H1 (cell line): ENCODE results near the gene LFNG. TPM values are rescaled to one million over a fixed set of nuclear protein-coding genes. Genes with fewer than 3 reads are reported as not detected.

Source experiments
- CTCF ChIA-PET: fragments of 300-600 bp; sonication (Branson Sonifier 250); formaldehyde crosslinking; loops from one replicate; lab custom pipeline; 2021; ENCODE audit not compliant: partially characterized antibody; lab: Charles Lee
- POLR2A ChIA-PET: fragments of 300-600 bp; sonication (Branson Sonifier 250); formaldehyde crosslinking; loops from one replicate; lab custom pipeline; 2021; ENCODE audit warnings: inconsistent platforms; ENCODE audit not compliant: partially characterized antibody; lab: Charles Lee
- DNase-seq, 2 experiments: peaks; one replicate each; pipeline versions ENCODE4 v3.0.0 to v3.0.0-alpha.2; 2010 to 2022; ENCODE audit warnings: low spot score in 2 of 2, low read depth in 1 of 2, mixed read lengths in 1 of 2
- FAIRE-seq: peaks from 2 replicates; lab custom pipeline; 2011; peaks lifted over from hg19 to GRCh38; lab: Jason Lieb, UNC
- H2AFZ ChIP-seq: 2 replicates; pipeline ENCODE4 v1.8.1; 2012; ENCODE audit warnings: low read length, inconsistent platforms
- H2AK5ac ChIP-seq: 2 replicates; pipeline ENCODE4 v1.6.1; 2013; ENCODE audit warnings: low read depth, low read length
- H2BK120ac ChIP-seq: replicated peaks from 2 replicates; pipeline ENCODE3; 2013; ENCODE audit warnings: low read depth, low read length, inconsistent platforms
- H2BK12ac ChIP-seq: 2 replicates; pipeline ENCODE4 v1.6.1; 2013; ENCODE audit warnings: low read depth, low read length
- H2BK15ac ChIP-seq: 2 replicates; pipeline ENCODE4 v1.6.1; 2013; ENCODE audit warnings: low read length
- H2BK20ac ChIP-seq: 2 replicates; pipeline ENCODE4 v1.6.1; 2013; ENCODE audit warnings: low read length
- H2BK5ac ChIP-seq: 2 replicates; pipeline ENCODE4 v1.6.1; 2013; ENCODE audit warnings: low read depth, low read length
- H3K14ac ChIP-seq: 2 replicates; pipeline ENCODE4 v1.6.1; 2013; ENCODE audit warnings: inconsistent platforms; ENCODE audit not compliant: insufficient read length
- H3K18ac ChIP-seq: 2 replicates; pipeline ENCODE4 v1.6.1; 2013; ENCODE audit warnings: low read length; ENCODE audit errors: extremely low read depth
- H3K23ac ChIP-seq: 2 replicates; pipeline ENCODE4 v1.6.1; 2013; ENCODE audit warnings: inconsistent platforms; ENCODE audit not compliant: insufficient read length
- H3K23me2 ChIP-seq: 2 replicates; pipeline ENCODE4 v1.6.1; 2013; ENCODE audit warnings: low read depth, low read length
- H3K27ac ChIP-seq: 2 replicates; pipeline ENCODE4 v1.6.1; 2011; ENCODE audit warnings: low read depth, low read length, inconsistent platforms
- H3K27me3 ChIP-seq, 4 experiments: replicated peaks in 1 of 4; 1 replicate in 1 of 4; 2 replicates in 3 of 4; pipeline versions ENCODE4 v1.6.1 to v1.8.1; 2011 to 2013; ENCODE audit warnings: low read length in 3 of 4, mild to moderate bottlenecking in 3 of 4, inconsistent platforms in 2 of 4, mixed read lengths in 2 of 4, moderate library complexity in 1 of 4; ENCODE audit not compliant: control insufficient read depth in 3 of 4, insufficient read depth in 3 of 4; ENCODE audit errors: extremely low read depth in 1 of 4
- H3K36me3 ChIP-seq, 4 experiments: 2 replicates each; pipeline versions ENCODE4 v1.6.1 to v1.8.1; 2011 to 2013; ENCODE audit warnings: mild to moderate bottlenecking in 4 of 4, low read length in 3 of 4, moderate library complexity in 2 of 4, control low read depth in 1 of 4, inconsistent platforms in 1 of 4; ENCODE audit not compliant: insufficient read depth in 4 of 4, control insufficient read depth in 2 of 4
- H3K4ac ChIP-seq: replicated peaks from 2 replicates; pipeline ENCODE3; 2013; ENCODE audit warnings: low read length, low read depth, mixed read lengths, inconsistent platforms; ENCODE audit not compliant: insufficient read length
- H3K4me1 ChIP-seq, 4 experiments: replicated peaks in 1 of 4; 1 replicate in 1 of 4; 2 replicates in 3 of 4; pipeline versions ENCODE4 v1.6.1 to v1.8.1; 2011 to 2013; ENCODE audit warnings: low read length in 3 of 4, inconsistent platforms in 2 of 4, mixed read lengths in 1 of 4; ENCODE audit not compliant: insufficient read depth in 4 of 4, control insufficient read depth in 3 of 4
- H3K4me2 ChIP-seq, 2 experiments: 2 replicates each; pipeline versions ENCODE4 v1.6.1 to v1.8.1; 2011 to 2013; ENCODE audit warnings: low read depth in 2 of 2, low read length in 2 of 2, control low read depth in 1 of 2, inconsistent platforms in 1 of 2, mild to moderate bottlenecking in 1 of 2; ENCODE audit not compliant: insufficient read depth in 1 of 2
- H3K4me3 ChIP-seq, 4 experiments: fragments of 200-600, 300-600 bp in 1 of 4; sonication (generic), shearing (Covaris generic), sonication (Bioruptor Twin) in 1 of 4; 2 replicates each; pipeline versions ENCODE4 v1.5.1 to v1.8.1; 2011 to 2016; ENCODE audit warnings: low read length in 4 of 4, low read depth in 3 of 4, control low read depth in 2 of 4, inconsistent platforms in 2 of 4, mild to moderate bottlenecking in 2 of 4, mixed read lengths in 1 of 4, moderate library complexity in 1 of 4; ENCODE audit not compliant: insufficient read depth in 2 of 4; ENCODE audit errors: extremely low read depth in 1 of 4
- H3K56ac ChIP-seq: replicated peaks from 2 replicates; pipeline ENCODE3; 2013; ENCODE audit warnings: low read depth, mild to moderate bottlenecking, mixed read lengths, low read length, inconsistent platforms; ENCODE audit not compliant: insufficient read length
- H3K79me1 ChIP-seq: 2 replicates; pipeline ENCODE4 v1.6.1; 2013; ENCODE audit warnings: low read depth, low read length, control low read depth
- H3K79me2 ChIP-seq, 2 experiments: 2 replicates each; pipeline versions ENCODE4 v1.6.1 to v1.8.1; 2012 to 2013; ENCODE audit warnings: low read length in 2 of 2, mild to moderate bottlenecking in 2 of 2, inconsistent platforms in 1 of 2; ENCODE audit not compliant: insufficient read depth in 2 of 2, control insufficient read depth in 1 of 2
- H3K9ac ChIP-seq, 4 experiments: replicated peaks in 1 of 4; 1 replicate in 1 of 4; 2 replicates in 3 of 4; pipeline versions ENCODE4 v1.6.1 to v1.8.1; 2011 to 2013; ENCODE audit warnings: low read depth in 3 of 4, low read length in 3 of 4, control low read depth in 2 of 4, mild to moderate bottlenecking in 2 of 4, moderate library complexity in 2 of 4, inconsistent platforms in 1 of 4; ENCODE audit errors: extremely low read depth in 1 of 4
- H3K9me3 ChIP-seq, 2 experiments: 2 replicates each; pipeline versions ENCODE4 v1.6.1 to v1.8.1; 2012 to 2013; ENCODE audit warnings: mild to moderate bottlenecking in 2 of 2, moderate library complexity in 2 of 2, control low read depth in 1 of 2, inconsistent platforms in 1 of 2, low read depth in 1 of 2, low read length in 1 of 2, mixed read lengths in 1 of 2; ENCODE audit not compliant: insufficient read depth in 2 of 2
- H4K20me1 ChIP-seq, 2 experiments: replicated peaks in 1 of 2; 2 replicates each; pipeline versions ENCODE3 to v1.8.1; 2011 to 2013; ENCODE audit warnings: inconsistent platforms in 2 of 2, low read length in 2 of 2, mild to moderate bottlenecking in 1 of 2; ENCODE audit not compliant: insufficient read depth in 2 of 2, control insufficient read depth in 1 of 2
- H4K5ac ChIP-seq: 2 replicates; pipeline ENCODE4 v1.6.1; 2013; ENCODE audit warnings: low read length, low read depth, mixed read lengths, inconsistent platforms; ENCODE audit not compliant: insufficient read length
- H4K8ac ChIP-seq: 2 replicates; pipeline ENCODE4 v1.8.0; 2013; ENCODE audit warnings: mild to moderate bottlenecking, moderate library complexity, low read length, inconsistent platforms; ENCODE audit not compliant: insufficient read depth; ENCODE audit errors: extremely low read depth
- H4K91ac ChIP-seq: replicated peaks from 2 replicates; pipeline ENCODE3; 2013; ENCODE audit warnings: low read length, mixed read lengths, inconsistent platforms; ENCODE audit not compliant: insufficient read length
- ASH2L ChIP-seq: fragments of 200-600, 300-600 bp; sonication (generic); IDR thresholded peaks from one replicate; pipeline ENCODE4 v1.7.1; 2017; ENCODE audit warnings: low read length
- BCL11A ChIP-seq, 2 experiments: IDR thresholded peaks; one replicate each; pipeline ENCODE4 v1.6.1; 2011; ENCODE audit warnings: low read depth in 2 of 2, low read length in 2 of 2, mild to moderate bottlenecking in 2 of 2
- CTBP2 ChIP-seq: IDR thresholded peaks from 2 replicates; pipeline ENCODE4 v1.7.0; 2011; ENCODE audit warnings: borderline replicate concordance, mild to moderate bottlenecking, moderate library complexity, mixed read lengths, low read length; ENCODE audit not compliant: insufficient read depth, insufficient read length
- FOSL1 ChIP-seq: IDR thresholded peaks from 2 replicates; pipeline ENCODE4 v1.6.1; 2011; ENCODE audit warnings: mild to moderate bottlenecking, low read depth, low read length, moderate library complexity; ENCODE audit not compliant: insufficient read depth
- MAFK ChIP-seq: IDR thresholded peaks from 2 replicates; pipeline ENCODE4 v1.6.1; 2012; ENCODE audit warnings: low read depth, mild to moderate bottlenecking, improper control_type of control experiment, low read length
- NRF1 ChIP-seq: IDR thresholded peaks from 2 replicates; pipeline ENCODE4 v1.6.1; 2011; ENCODE audit warnings: mild to moderate bottlenecking, low read depth, low read length, improper control_type of control experiment
- RAD21 ChIP-seq, 2 experiments: IDR thresholded peaks in 1 of 2; conservative IDR thresholded peaks in 1 of 2; 2 replicates each; pipeline ENCODE4 v1.6.1; 2011; ENCODE audit warnings: low read depth in 2 of 2, low read length in 2 of 2, improper control_type of control experiment in 1 of 2, inconsistent platforms in 1 of 2, mild to moderate bottlenecking in 1 of 2, moderate library complexity in 1 of 2
- RNF2 ChIP-seq: fragments of 200-900, 300-1000 bp; sonication (generic); IDR thresholded peaks from 2 replicates; pipeline ENCODE4 v1.7.1; 2016; ENCODE audit warnings: borderline replicate concordance, low read depth, mild to moderate bottlenecking, antibody characterized with exemption, low read length; ENCODE audit not compliant: poor library complexity, severe bottlenecking; ENCODE audit errors: missing control alignments
- SRF ChIP-seq: IDR thresholded peaks from 2 replicates; pipeline ENCODE4 v1.6.1; 2011; ENCODE audit warnings: mild to moderate bottlenecking, low read depth, low read length, moderate library complexity
- WGBS, 2 experiments: shearing (Covaris generic) in 1 of 2; methylation state at CpG; one replicate each; pipeline versions ENCODE4 v1.1.6 to v1.1.7; 2013 to 2015; ENCODE audit warnings: low lambda C conversion rate in 2 of 2, mixed read lengths in 2 of 2, inconsistent platforms in 1 of 2, low coverage in 1 of 2, missing lambda C conversion rate in 1 of 2; ENCODE audit not compliant: insufficient replicate concordance in 2 of 2, insufficient coverage in 1 of 2, insufficient read length in 1 of 2; ENCODE audit errors: extremely low coverage in 1 of 2, missing lambda C conversion rate in 1 of 2; 5-methylcytosine and 5-hydroxymethylcytosine counted together
- polyA plus RNA-seq, 7 experiments: library from polyadenylated mRNA; depleted of rRNA in 3 of 7; stranded (reverse) in 5 of 7; unstranded in 2 of 7; fragments of >200 nt in 5 of 7; fragments of 200-250 nt in 2 of 7; gene quantifications; 1 replicate in 5 of 7; 2 replicates in 1 of 7; 4 replicates in 1 of 7; pipeline versions ENCODE4 v1.2.1 to v1.2.3, GENCODE V29; 2011 to 2013; ENCODE audit warnings: missing spikeins in 2 of 7, mixed read lengths in 2 of 7
- total RNA-seq: library from RNA; stranded (reverse); fragmentation: NEBNext Ultra II Directional; extraction: Animal tissue kit (Norgen Biotek cat#: 25700); gene quantifications from 2 replicates; pipeline ENCODE4 v1.2.1, GENCODE V29; 2021
- TF ChIP-seq, protein P1 (sequence below), 3 experiments: IDR thresholded peaks; 1 replicate in 2 of 3; 2 replicates in 1 of 3; pipeline versions ENCODE4 v1.5.1 to v1.6.1; 2011; ENCODE audit warnings: low read length in 3 of 3, mild to moderate bottlenecking in 3 of 3, inconsistent platforms in 2 of 3, low read depth in 1 of 3, moderate library complexity in 1 of 3; ENCODE audit not compliant: insufficient read depth in 1 of 3; ENCODE audit errors: control extremely low read depth in 1 of 3

LFNG gene
- total and polyA plus RNA-seq, 2 of the 8 experiments (the other 6 are each of a cell fraction or from before 2014, with no cell fraction given) = 31.6 to 35.6 TPM

DNA sequence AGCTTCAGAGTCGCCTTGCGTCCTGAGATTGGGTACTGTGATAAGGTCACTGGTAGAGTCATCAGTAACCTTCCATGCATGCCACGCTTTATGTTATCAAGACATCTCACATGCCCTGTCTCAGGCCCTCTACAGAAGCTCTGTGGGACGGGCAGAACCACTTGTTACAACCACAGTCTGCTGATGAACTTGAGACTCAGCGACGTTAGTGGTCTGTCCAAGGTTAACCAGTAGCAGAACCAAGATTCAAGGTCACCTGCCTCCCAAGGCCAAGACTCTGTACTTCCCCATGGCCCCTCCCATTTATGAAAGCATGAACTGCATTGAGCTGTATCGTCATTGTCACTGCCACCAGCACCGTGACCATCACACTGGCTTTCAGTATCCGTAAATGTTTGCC, 54.2 kb downstream of the LFNG start:
- no peak overlapping the region for H2BK5ac ChIP-seq
- H3K56ac ChIP-seq = no peak overlapping the region
- no peak for FAIRE-seq
- H3K4me2 ChIP-seq = no peak overlapping the region
- no peak overlapping the region for H3K4ac ChIP-seq
- no peak overlapping the region for H2BK12ac ChIP-seq
- no peaks in the 10 kb centered on the region for H3K79me2 ChIP-seq
- no peak overlapping the region for H4K5ac ChIP-seq
- H3K14ac ChIP-seq = no peak overlapping the region
- no peak overlapping the region for H2BK15ac ChIP-seq
- H3K36me3 ChIP-seq = no peaks in the 10 kb centered on the region
- H2BK20ac ChIP-seq = no peak overlapping the region
- no peak overlapping the region for H3K23ac ChIP-seq
- H4K20me1 ChIP-seq = peaks cover 0 to 2% of the 10 kb centered on the region in 2 experiments
- no peak overlapping the region for H3K4me3 ChIP-seq
- DNase-seq = no peak
- ChIA-PET CTCF (interaction anchor here (0.6 to 3.7 kb wide), 16 partner anchors 11 to 109 kb away, joined by 3 to 18 read pairs (median 3); no protein-coding TSS in a partner anchor), POLR2A (no interaction called here)
- H2BK120ac ChIP-seq = no peak overlapping the region
- H4K91ac ChIP-seq = no peak overlapping the region
- H2AK5ac ChIP-seq = no peak overlapping the region
- H3K4me1 ChIP-seq = peaks cover 0 to 2% (median 0%) of the 10 kb centered on the region in 4 experiments; a peak in 1 of 7 replicates
- H3K23me2 ChIP-seq = no peaks in the 10 kb centered on the region; the same call in 1 of the 2 replicates
- H2AFZ ChIP-seq = no peak overlapping the region
- H3K9ac ChIP-seq = no peak overlapping the region
- H3K27me3 ChIP-seq = no peaks in the 10 kb centered on the region
- H3K79me1 ChIP-seq = no peaks in the 10 kb centered on the region
- 90% methylated on average over 9 of the region's 9 CpGs; no CpG with 5 or more reads in 1 of the 2 experiments for WGBS, 2 experiments
- H3K18ac ChIP-seq = no peak overlapping the region
- no peak overlapping the region for H4K8ac ChIP-seq
- no peak overlapping the region for H3K27ac ChIP-seq
- no peaks in the 10 kb centered on the region for H3K9me3 ChIP-seq
- TF ChIP-seq FOSL1 (no peak), ASH2L (no peak), SRF (no peak), MAFK (no peak), BCL11A (IDR thresholded peaks at IDR 0.05; ENCODE audit: low read depth in 2 of 2, low read length in 2 of 2) (no peak), RAD21 (IDR thresholded peaks at IDR 0.05 in 1 of 2, conservative IDR thresholded peaks at IDR 0.05 in 1 of 2; ENCODE audit: low read depth in 2 of 2, low read length in 2 of 2) (no peak), RNF2 (no peak), CTBP2 (no peak), NRF1 (no peak)
- TF ChIP-seq, protein P1, sequence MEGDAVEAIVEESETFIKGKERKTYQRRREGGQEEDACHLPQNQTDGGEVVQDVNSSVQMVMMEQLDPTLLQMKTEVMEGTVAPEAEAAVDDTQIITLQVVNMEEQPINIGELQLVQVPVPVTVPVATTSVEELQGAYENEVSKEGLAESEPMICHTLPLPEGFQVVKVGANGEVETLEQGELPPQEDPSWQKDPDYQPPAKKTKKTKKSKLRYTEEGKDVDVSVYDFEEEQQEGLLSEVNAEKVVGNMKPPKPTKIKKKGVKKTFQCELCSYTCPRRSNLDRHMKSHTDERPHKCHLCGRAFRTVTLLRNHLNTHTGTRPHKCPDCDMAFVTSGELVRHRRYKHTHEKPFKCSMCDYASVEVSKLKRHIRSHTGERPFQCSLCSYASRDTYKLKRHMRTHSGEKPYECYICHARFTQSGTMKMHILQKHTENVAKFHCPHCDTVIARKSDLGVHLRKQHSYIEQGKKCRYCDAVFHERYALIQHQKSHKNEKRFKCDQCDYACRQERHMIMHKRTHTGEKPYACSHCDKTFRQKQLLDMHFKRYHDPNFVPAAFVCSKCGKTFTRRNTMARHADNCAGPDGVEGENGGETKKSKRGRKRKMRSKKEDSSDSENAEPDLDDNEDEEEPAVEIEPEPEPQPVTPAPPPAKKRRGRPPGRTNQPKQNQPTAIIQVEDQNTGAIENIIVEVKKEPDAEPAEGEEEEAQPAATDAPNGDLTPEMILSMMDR (IDR thresholded peaks at IDR 0.05; ENCODE audit: control extremely low read depth in 1 of 3, insufficient read depth in 1 of 3, low read depth in 1 of 3, low read length in 3 of 3) = no peak
